Measurements from ENCODE around the gene SDHA.
"Not testable (repeated sequence)": the region's sequence is repeated elsewhere in the genome, so short reads cannot be mapped to it uniquely, and the experiment has no call there.

GRCh38 chr5:235527-235926 lies 17.4 kb downstream of the SDHA start:
- not testable (repeated sequence) for TF ChIP-seq EP300 (conservative IDR thresholded peaks at IDR 0.05; ENCODE audit: poor library complexity, severe bottlenecking); RAD21 (conservative IDR thresholded peaks at IDR 0.05); SMC3 (conservative IDR thresholded peaks at IDR 0.05; ENCODE audit: poor library complexity); EZH2 (IDR thresholded peaks at IDR 0.05; ENCODE audit: borderline replicate concordance, insufficient read depth, low read length, poor library complexity, severe bottlenecking); POLR2AphosphoS5 (IDR thresholded peaks at IDR 0.05); TAF1 (IDR thresholded peaks at IDR 0.05; ENCODE audit: low read depth); MXI1 (conservative IDR thresholded peaks at IDR 0.05; ENCODE audit: poor library complexity, severe bottlenecking)
- TF ChIP-seq, protein P1, sequence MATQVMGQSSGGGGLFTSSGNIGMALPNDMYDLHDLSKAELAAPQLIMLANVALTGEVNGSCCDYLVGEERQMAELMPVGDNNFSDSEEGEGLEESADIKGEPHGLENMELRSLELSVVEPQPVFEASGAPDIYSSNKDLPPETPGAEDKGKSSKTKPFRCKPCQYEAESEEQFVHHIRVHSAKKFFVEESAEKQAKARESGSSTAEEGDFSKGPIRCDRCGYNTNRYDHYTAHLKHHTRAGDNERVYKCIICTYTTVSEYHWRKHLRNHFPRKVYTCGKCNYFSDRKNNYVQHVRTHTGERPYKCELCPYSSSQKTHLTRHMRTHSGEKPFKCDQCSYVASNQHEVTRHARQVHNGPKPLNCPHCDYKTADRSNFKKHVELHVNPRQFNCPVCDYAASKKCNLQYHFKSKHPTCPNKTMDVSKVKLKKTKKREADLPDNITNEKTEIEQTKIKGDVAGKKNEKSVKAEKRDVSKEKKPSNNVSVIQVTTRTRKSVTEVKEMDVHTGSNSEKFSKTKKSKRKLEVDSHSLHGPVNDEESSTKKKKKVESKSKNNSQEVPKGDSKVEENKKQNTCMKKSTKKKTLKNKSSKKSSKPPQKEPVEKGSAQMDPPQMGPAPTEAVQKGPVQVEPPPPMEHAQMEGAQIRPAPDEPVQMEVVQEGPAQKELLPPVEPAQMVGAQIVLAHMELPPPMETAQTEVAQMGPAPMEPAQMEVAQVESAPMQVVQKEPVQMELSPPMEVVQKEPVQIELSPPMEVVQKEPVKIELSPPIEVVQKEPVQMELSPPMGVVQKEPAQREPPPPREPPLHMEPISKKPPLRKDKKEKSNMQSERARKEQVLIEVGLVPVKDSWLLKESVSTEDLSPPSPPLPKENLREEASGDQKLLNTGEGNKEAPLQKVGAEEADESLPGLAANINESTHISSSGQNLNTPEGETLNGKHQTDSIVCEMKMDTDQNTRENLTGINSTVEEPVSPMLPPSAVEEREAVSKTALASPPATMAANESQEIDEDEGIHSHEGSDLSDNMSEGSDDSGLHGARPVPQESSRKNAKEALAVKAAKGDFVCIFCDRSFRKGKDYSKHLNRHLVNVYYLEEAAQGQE (IDR thresholded peaks at IDR 0.05; ENCODE audit: borderline replicate concordance), result not testable (repeated sequence)
- TF ChIP-seq, protein P2, sequence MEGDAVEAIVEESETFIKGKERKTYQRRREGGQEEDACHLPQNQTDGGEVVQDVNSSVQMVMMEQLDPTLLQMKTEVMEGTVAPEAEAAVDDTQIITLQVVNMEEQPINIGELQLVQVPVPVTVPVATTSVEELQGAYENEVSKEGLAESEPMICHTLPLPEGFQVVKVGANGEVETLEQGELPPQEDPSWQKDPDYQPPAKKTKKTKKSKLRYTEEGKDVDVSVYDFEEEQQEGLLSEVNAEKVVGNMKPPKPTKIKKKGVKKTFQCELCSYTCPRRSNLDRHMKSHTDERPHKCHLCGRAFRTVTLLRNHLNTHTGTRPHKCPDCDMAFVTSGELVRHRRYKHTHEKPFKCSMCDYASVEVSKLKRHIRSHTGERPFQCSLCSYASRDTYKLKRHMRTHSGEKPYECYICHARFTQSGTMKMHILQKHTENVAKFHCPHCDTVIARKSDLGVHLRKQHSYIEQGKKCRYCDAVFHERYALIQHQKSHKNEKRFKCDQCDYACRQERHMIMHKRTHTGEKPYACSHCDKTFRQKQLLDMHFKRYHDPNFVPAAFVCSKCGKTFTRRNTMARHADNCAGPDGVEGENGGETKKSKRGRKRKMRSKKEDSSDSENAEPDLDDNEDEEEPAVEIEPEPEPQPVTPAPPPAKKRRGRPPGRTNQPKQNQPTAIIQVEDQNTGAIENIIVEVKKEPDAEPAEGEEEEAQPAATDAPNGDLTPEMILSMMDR (IDR thresholded peaks at IDR 0.05; ENCODE audit: poor library complexity, severe bottlenecking), result not testable (repeated sequence)

Data from neural cell (in vitro differentiated cells).